NCI-H345 treated with DMSO at 0.1 percent for 48 hours (cell line): ENCODE results near the gene RXRA.

Experiments
- DNase-seq: peaks from one replicate; lab custom pipeline; 2025; ENCODE audit not compliant: unreplicated experiment; lab: John Stamatoyannopoulos, UW

Gene RXRA

DNA sequence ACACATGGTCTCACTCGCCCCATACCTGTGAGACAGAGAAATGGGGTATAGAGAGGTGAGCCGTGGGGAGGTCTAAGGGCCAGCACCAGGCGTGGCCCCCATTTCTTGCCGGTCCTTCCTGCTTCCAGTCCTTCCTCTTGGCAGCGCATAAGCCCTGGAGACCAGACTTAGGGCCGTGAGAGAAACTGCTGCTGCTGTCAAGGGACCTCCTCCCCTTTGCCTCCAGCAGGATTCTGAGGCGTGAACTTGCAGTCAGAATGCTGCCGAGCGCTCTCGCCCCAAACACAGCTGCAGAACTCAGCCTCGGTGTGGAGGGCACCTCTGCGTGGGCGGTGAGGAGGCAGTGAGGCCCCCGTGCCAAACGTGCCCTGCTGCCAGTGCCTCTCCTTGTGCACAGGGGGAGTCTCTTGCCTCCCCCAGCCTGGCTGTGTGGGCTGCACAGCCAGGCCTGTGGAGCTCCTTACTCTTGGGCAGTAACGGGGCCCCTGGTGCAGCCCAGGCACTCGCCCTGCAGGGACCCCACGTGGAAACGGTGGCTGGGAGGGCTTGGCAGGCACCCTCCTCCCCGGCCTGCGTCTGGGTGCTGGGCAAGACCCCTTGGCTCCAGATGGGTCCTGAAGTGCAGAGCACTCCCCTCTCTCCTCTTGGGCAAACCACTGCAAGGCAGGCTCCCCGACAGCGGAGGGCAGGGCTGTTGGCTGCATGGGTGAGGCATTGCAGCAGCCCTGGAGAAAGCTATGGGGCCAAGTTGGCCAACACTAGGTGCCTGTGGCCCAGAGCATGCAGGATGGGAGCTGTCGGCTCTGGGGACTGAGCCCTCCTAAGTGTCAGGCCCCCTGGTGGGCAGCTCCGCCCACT, 85.4 kb downstream of the RXRA start:
- DNase-seq = no peak

GRCh38 chr9:134412298-134412711, 86.0 kb downstream of the RXRA start:
- no peak for DNase-seq

DNA sequence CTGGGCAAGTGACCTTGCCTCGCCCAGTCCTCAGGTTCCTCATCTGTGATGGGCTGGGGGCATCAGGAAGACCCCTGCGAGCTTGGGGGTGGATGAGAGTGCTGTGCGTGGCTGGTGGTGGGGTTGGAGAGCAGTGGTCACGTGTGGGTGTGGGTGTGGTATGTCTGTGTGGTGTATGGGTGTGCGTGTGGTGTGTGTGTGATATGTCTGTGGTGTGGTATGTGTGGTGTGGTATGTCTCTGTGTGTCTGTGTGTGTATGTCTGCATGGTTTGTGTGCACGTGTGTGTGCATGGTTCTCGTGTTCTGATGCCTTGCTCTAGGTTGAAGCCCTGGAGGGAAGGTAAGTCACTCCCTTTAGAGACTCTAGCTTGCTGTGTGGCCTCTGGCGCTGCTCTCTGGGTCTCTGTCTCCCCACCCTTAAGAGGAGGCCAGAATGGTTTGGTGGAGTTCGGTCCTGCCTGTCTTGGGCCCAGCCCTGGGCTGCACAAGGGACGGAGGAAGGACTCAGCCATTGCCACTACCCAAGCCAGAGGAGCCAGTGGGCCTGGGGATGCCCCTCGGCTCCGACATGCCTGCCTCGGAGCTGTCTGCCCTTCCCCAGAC, 87.0 kb downstream of the RXRA start:
- no peak for DNase-seq

- DNase-seq = peak; percentile 79
Observed at GRCh38 chr9:134413890-134414623, 87.8 kb downstream of the RXRA start.

GRCh38 chr9:134414900-134415425, 88.7 kb downstream of the RXRA start:
- DNase-seq = no peak

DNA sequence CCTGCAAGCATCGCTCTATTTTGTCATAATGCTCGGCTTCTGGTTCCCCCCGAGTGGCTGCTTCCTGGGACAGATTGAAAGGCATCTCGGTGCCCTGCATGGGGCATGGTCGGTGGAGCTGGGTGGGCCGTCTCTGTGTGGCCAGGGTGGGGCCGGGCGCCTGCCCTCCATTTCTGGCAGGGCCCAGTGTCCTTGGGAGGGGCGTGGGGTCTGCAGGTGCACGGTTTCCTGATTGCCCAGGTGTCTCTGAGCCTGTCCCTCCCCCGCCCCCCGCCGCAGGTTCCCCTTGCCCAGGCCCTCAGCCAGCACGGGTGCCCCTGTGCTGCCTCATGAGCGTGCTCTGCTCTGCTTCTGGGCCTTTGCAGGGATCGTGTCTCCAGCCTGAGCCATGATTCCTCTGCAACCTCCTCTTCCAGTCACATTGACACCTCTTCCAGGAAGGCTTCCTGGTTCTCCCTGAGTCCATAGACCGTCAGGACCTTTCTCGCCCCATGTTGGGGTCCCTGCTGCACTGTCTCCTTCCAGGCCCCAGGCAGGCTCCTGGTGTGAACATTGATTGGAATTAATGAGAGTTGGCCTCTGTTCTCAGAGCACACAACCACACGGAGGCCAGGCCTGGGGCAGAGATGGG, 90.2 kb downstream of the RXRA start:
- DNase-seq = no peak

DNA sequence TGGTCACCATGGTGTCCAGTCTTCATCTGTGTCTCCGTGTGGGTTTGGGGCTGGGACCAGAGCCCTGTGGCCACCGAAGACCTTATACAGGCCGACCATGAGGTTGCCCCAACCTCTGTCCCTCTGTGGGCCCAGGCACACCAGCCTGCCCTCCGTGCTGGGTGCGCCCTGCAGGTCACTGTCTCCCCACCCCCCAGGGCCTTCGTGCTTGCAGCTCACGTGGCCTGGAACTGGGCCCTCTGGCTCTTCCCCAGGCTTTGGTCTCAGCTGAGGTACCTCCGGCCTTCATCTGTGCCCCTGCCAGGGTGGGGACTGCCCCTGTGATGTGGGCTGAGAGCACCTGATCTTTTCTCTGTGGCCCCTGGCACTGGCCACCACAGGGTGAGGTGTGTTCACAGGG, 92.1 kb downstream of the RXRA start:
- no peak for DNase-seq

DNA sequence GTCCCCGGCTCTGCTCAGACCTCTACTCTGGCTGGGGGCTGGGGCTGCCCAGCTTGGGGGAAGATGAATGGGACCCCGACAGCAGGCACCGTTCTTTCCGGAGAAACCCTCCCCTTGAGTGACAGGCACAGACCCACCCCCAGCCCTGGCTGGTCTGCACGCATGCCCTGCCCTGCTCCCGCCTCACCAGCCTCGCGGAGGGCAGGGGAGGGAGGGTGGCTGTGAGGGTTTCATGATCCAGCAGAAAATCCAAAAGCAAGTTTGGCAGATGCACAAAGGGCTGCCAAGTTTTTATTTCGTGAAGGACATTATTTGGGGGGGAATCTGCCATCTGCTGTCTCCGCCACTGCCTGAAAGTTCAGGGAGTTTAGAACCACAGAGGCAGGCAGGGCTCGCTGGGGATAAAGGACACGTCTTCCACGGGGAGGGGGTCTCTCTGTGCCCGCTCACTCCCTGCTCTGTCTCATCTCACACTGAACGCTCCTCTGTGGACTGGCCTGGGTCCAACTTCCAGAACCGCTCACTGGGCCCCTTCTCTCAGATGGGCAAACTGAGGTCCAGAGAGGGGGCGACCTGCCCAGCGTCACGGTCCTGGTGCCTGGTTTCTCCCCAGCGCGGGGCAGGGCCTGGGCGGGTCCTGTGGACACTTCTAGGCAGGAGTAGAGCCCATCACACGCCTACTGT, 92.9 kb downstream of the RXRA start:
- no peak for DNase-seq

DNA sequence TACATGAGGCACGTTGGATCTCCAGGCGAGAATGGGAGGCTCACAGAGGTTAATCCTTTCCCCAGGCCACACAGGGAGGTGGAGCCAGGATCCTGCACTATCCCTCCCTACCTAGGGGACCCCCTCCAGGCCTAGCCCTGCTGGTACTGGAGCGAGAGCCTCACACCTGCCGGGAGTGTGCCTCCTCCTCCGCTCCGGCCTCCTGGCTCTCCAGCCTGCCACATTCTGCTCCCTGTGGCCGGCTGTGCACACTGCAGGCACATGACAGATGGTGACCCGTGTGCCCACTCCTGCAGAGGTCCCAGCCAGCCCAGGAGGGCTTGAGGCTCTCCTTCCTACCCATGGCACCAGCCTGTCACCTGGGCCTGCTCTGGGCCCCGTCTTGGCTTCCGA, 93.4 kb downstream of the RXRA start:
- no peak for DNase-seq

DNA sequence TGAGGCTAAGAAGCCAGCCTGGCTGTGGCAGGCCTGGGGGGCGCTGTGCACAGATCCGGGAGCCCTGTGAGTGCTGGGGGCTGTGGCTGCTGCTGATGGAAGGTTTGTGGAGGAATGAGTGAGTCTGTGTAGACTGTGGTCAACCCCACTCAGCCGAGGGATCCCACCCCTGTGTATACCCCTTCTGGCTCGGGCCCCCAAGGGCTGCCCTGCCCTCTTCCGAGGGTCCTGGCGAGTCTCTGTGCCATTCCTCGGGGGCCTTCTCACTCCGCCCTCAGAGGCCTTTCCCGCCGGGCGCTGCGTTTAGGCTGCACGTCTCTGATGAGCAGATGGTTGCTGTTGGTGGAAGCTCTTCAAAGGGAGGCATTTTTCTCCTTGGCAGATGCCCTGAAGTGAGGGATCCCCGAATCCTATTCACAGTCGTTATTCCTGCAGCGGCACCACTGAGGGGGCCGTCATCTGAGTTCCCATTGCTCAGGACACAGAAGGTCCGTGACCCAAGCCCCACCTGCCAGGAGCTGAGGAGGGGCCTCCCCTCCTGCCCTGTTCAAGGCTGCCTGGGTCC, 94.1 kb downstream of the RXRA start:
- DNase-seq = no peak

DNA sequence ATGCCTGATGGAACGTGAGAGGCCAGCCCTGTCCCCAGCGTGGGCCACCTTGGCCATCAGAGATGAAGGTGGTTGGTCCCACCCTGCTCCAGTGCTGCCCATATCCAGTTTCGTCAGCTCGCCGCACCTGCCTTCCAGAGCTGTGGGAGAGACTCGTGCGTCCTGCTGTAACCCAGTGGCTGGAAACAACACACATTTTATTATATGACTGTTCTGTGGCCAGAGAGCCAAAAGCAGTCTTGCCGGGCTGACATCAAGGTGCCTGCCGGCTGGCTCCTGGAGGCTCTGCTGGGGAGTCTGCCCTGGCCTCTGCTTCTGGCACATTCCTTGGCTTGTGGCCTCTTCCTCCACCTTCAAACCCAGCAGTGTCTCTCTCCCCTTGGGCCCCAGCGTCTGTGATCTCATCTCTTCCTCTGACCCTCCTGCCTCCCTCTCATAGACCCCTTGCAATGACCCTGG, 94.7 kb downstream of the RXRA start:
- DNase-seq = no peak

GRCh38 chr9:134421888-134422287, 95.6 kb downstream of the RXRA start:
- no peak for DNase-seq

DNA sequence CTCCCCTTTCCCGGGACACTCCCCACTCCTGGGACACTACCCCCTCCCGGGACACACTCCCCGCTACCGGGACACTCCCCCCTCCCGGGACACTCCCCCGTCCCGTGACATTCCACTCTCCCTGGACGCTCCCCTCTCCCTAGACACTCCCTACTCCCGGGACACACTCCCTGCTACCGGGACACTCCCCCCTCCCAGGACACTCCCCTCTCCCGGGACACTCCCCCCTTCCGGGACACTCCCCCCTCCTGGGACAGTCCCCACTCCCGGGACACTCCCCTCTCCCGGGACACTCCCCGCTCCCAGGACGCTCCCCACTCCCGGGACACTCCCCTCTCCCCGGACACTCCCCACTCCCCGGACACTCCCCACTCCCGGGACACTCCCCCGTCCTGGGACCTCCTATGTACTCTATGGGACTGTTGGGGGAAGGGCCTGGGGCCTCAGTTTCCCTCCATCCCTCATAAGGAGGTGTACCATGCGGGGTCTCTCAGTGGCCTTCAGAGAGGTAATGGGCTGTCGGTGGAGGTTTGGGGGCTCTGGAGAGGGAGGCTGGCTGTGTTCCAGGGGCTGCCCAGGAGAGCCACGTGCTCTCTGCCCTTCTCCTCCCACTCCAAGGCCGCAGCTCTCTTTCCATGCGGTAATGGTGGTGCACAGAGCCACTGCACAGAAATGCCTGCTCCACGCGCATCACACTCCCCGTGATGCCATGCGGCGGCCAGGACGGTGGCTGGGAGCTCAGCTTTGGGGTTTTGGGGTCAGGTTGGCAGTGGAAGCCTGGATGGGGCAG, 96.2 kb downstream of the RXRA start:
- DNase-seq = no peak

GRCh38 chr9:134423166-134423565, 96.9 kb downstream of the RXRA start:
- no peak for DNase-seq

GRCh38 chr9:134423749-134424148, 97.5 kb downstream of the RXRA start:
- no peak for DNase-seq

GRCh38 chr9:134424818-134425217, 98.6 kb downstream of the RXRA start:
- DNase-seq = no peak

DNA sequence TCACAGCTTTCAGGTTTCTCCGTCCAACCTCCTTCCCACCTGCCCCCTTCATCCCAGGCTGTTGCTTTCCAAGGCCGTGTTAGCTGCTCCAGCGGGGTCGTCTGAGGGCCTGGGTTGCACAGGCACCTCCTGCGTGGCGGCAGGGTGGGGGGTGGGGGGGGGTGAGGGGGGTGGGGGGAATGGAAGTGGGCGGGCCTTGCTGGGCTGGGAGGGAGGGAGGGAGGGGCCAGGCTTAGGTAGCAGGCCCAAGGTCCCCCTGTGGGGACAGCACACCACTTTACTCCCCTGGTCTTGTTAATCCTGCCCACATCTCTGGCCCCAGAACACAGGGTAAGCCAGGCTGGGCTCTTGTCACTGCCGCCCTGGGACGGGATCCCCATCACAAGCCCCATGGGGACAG, 99.1 kb downstream of the RXRA start:
- no peak for DNase-seq

DNA sequence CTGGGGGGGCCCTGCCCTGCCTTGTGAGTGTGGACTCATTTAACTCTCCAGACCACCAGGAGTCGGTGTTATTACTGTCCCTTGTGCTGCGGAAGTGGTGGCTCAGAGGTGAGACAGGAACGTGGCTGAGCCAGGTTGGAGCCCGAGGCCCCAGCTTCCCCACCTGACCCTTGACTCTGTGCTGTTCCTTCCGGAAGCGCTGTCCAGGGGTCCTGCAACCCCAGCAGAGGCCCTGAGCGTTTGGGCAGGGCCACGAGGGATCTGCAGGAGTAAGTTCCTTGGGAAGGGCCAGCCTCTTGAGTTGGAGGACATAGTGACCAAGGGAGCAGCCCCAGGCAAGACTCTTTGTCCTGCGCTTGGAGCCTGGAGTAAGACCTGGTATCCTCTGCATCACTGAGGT, 99.6 kb downstream of the RXRA start:
- no peak for DNase-seq

GRCh38 chr9:134426436-134426835, 100.2 kb downstream of the RXRA start:
- no peak for DNase-seq
